ENCODE data around the gene MED20. TPM values are rescaled to one million over a fixed set of nuclear protein-coding genes. Genes with fewer than 3 reads are reported as not detected.

MED20 gene
- total RNA-seq, 1 experiment from 2014 or later = 42.4 TPM

GRCh38 chr6:41939848-41940758, 19.2 kb upstream of the MED20 start:
- POLR2A ChIA-PET = interaction anchor here (0.6 to 2.0 kb wide), 6 partner anchors 19 to 153 kb away, joined by 3 to 9 read pairs (median 6); partner anchors contain the start of genes BYSL, MED20 and USP49
- ATAC-seq (peak; percentile 3), DNase-seq (ENCODE audit: low spot score) (peak; percentile 50)
- Mint-ChIP-seq H3K27ac (peak overlapping the region; percentile 55), H3K36me3 (no peaks in the 10 kb centered on the region; the same call in 1 of the 2 replicates), H3K4me3 (peak overlapping the region; percentile 92), H3K27me3 (ENCODE audit: low read depth) (no peaks in the 10 kb centered on the region), H3K9me3 (no peaks in the 10 kb centered on the region), H3K4me1 (peaks cover 34% of the 10 kb centered on the region)
- CTCF ChIA-PET = interaction anchor here (0.9 to 8.9 kb wide), 20 partner anchors 11 to 202 kb away, joined by 3 to 112 read pairs (median 6); partner anchors contain the start of genes BYSL, C6orf132, MED20 and TAF8
- TF ChIP-seq ZNF671 (CRISPR knock-in tag; IDR thresholded peaks at IDR 0.05) (no peak), TP53 (CRISPR knock-in tag; IDR thresholded peaks at IDR 0.05) (no peak), ARID4B (CRISPR knock-in tag; IDR thresholded peaks at IDR 0.05; ENCODE audit: borderline replicate concordance) (no peak), IRF2 (CRISPR knock-in tag; IDR thresholded peaks at IDR 0.05; ENCODE audit: borderline replicate concordance, low read depth) (no peak), ZNF423 (CRISPR knock-in tag; IDR thresholded peaks at IDR 0.05) (no peak), SMAD3 (CRISPR knock-in tag; IDR thresholded peaks at IDR 0.05; ENCODE audit: borderline replicate concordance) (0 out of 2 replicates have a peak, but pooled peaks have one; percentile 5), ZNF532 (CRISPR knock-in tag; IDR thresholded peaks at IDR 0.05; ENCODE audit: borderline replicate concordance) (no peak), MYBL2 (CRISPR knock-in tag; IDR thresholded peaks at IDR 0.05) (no peak), TEAD1 (CRISPR knock-in tag; IDR thresholded peaks at IDR 0.05) (no peak), ZNF425 (CRISPR knock-in tag; conservative IDR thresholded peaks at IDR 0.05) (no peak), MAX (CRISPR knock-in tag; IDR thresholded peaks at IDR 0.05) (0 out of 2 replicates have a peak, but pooled peaks have one; percentile 3), PREB (CRISPR knock-in tag; IDR thresholded peaks at IDR 0.05; ENCODE audit: borderline replicate concordance) (no peak), FOXJ3 (CRISPR knock-in tag; IDR thresholded peaks at IDR 0.05; ENCODE audit: borderline replicate concordance) (no peak), ZMAT4 (CRISPR knock-in tag; IDR thresholded peaks at IDR 0.05) (no peak), JUN (CRISPR knock-in tag; IDR thresholded peaks at IDR 0.05) (no peak)
